K562 (cell line): ENCODE data around the gene SLC49A4.

Source experiments
- EP300 ChIP-seq: IDR thresholded peaks from 2 replicates; pipeline ENCODE4 v1.6.1; 2012; ENCODE audit warnings: low read length, improper control_type of control experiment
- EZH2 ChIP-seq: IDR thresholded peaks from 2 replicates; pipeline ENCODE4 v1.6.1; 2012; ENCODE audit warnings: low read depth, mild to moderate bottlenecking, inconsistent platforms, low read length, borderline replicate concordance
- FOXM1 ChIP-seq, 2 experiments: fragments of 450-650 bp in 1 of 2; sonication (generic) in 1 of 2; formaldehyde crosslinking in 1 of 2; IDR thresholded peaks; 2 replicates each; pipeline versions ENCODE4 v1.6.1 to v1.9.0; 2017 to 2022; ENCODE audit warnings: low read depth in 2 of 2, mild to moderate bottlenecking in 2 of 2, missing genetic modification reagents in 1 of 2, moderate library complexity in 1 of 2
- MAX ChIP-seq: sonication (generic); formaldehyde crosslinking; IDR thresholded peaks from 2 replicates; pipeline ENCODE4 v1.9.0; 2022; ENCODE audit warnings: mild to moderate bottlenecking, missing genetic modification reagents
- MXI1 ChIP-seq: IDR thresholded peaks from 2 replicates; pipeline ENCODE4 v1.6.1; 2011; ENCODE audit warnings: low read depth, mild to moderate bottlenecking, improper control_type of control experiment, low read length
- RAD21 ChIP-seq, 2 experiments: fragments of 250-450 bp in 1 of 2; fragments of 450-650 bp in 1 of 2; sonication (Bioruptor Pico) in 1 of 2; formaldehyde crosslinking in 1 of 2; IDR thresholded peaks in 1 of 2; conservative IDR thresholded peaks in 1 of 2; 2 replicates each; pipeline versions ENCODE4 v1.4.0 to v1.8.0; 2020 to 2022; ENCODE audit warnings: mild to moderate bottlenecking in 2 of 2, moderate library complexity in 1 of 2
- RNF2 ChIP-seq: sonication (generic); IDR thresholded peaks from 2 replicates; pipeline ENCODE4 v1.6.1; 2016
- SP1 ChIP-seq: sonication (generic); formaldehyde crosslinking; IDR thresholded peaks from 2 replicates; pipeline ENCODE4 v1.8.1; 2022; ENCODE audit warnings: mild to moderate bottlenecking, missing genetic modification reagents
- ZNF274 ChIP-seq: IDR thresholded peaks from 2 replicates; pipeline ENCODE4 v1.6.1; 2011; ENCODE audit warnings: low read depth, mild to moderate bottlenecking, low read length, moderate library complexity, borderline replicate concordance
- TF ChIP-seq, protein P1 (sequence below), 3 experiments: IDR thresholded peaks in 2 of 3; conservative IDR thresholded peaks in 1 of 3; 2 replicates each; pipeline ENCODE4 v1.5.1; 2011 to 2012; ENCODE audit warnings: low read length in 3 of 3, mild to moderate bottlenecking in 3 of 3, control low read depth in 2 of 3, improper control_type of control experiment in 1 of 3, inconsistent platforms in 1 of 3, low read depth in 1 of 3, mixed read lengths in 1 of 3, moderate library complexity in 1 of 3; ENCODE audit not compliant: insufficient read depth in 2 of 3

DNA sequence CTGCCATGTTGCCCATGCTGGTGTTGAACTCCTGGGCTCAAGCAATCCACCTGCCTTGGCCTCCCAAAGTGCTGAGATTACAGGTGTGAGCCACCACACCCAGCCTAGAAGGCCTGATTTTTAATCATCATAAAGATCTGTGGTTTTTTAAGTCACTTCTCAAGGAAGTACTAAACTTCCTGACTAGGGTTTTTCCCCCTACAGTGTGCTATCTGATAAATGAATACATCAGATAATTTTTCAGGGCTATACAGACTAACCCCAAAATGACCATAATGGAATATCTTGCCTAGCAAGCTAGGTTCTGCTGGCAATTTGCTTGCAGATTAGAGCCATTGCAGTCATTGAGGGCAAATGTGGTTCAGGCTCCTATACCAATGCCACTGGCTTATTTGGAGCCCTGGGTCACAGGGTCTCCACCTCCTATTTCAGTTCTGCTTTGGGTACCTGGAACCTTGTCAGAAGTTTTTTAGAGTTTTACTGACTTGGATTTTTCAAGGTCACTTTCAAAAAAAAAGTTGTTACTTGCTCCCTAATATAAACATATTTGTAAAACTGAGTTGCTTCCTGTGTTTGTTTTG is 80.8 kb downstream of the SLC49A4 start:
- TF ChIP-seq RNF2 (no peak), MAX (no peak), ZNF274 (no peak), EP300 (no peak), MXI1 (no peak), EZH2 (no peak), SP1 (no peak), FOXM1 (IDR thresholded peaks at IDR 0.05; ENCODE audit: low read depth) (no peak), FOXM1 (CRISPR knock-in tag; IDR thresholded peaks at IDR 0.05; ENCODE audit: low read depth) (no peak), RAD21 (CRISPR knock-in tag; conservative IDR thresholded peaks at IDR 0.05 in 1 of 2, IDR thresholded peaks at IDR 0.05 in 1 of 2) (no peak)
- TF ChIP-seq, protein P1, sequence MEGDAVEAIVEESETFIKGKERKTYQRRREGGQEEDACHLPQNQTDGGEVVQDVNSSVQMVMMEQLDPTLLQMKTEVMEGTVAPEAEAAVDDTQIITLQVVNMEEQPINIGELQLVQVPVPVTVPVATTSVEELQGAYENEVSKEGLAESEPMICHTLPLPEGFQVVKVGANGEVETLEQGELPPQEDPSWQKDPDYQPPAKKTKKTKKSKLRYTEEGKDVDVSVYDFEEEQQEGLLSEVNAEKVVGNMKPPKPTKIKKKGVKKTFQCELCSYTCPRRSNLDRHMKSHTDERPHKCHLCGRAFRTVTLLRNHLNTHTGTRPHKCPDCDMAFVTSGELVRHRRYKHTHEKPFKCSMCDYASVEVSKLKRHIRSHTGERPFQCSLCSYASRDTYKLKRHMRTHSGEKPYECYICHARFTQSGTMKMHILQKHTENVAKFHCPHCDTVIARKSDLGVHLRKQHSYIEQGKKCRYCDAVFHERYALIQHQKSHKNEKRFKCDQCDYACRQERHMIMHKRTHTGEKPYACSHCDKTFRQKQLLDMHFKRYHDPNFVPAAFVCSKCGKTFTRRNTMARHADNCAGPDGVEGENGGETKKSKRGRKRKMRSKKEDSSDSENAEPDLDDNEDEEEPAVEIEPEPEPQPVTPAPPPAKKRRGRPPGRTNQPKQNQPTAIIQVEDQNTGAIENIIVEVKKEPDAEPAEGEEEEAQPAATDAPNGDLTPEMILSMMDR (IDR thresholded peaks at IDR 0.05 in 2 of 3, conservative IDR thresholded peaks at IDR 0.05 in 1 of 3; ENCODE audit: insufficient read depth in 2 of 3, low read depth in 1 of 3, low read length in 3 of 3): no peak
